Lower leg skin (tissue), 4 donors: ENCODE data around the gene WNT7B. TPM values are rescaled to one million over a fixed set of nuclear protein-coding genes. Genes with fewer than 3 reads are reported as not detected.
A peak's percentile ranks its signal among the peaks of the same experiment; 100 is the strongest.

Source experiments
- DNase-seq, 2 donors: peaks; one replicate each; pipeline ENCODE4 v3.0.0-alpha.2; 2019; ENCODE audit warnings: low spot score in 2 of 2
- H3K4me3 ChIP-seq: fragments of 200-600 bp; sonication (generic); 2 replicates; pipeline ENCODE4 v1.5.1; 2017; ENCODE audit warnings: mild to moderate bottlenecking, low read depth; ENCODE audit not compliant: poor library complexity, severe bottlenecking
- POLR2A ChIP-seq, 2 donors: fragments of 450-650 bp; IDR thresholded peaks; one replicate each; pipeline ENCODE4 v1.6.1; 2016 to 2017; ENCODE audit warnings: antibody characterized with exemption in 2 of 2, mild to moderate bottlenecking in 1 of 2, moderate library complexity in 1 of 2
- WGBS, 2 donors: methylation state at CpG; one replicate each; pipeline ENCODE4 v1.1.5; 2018; 5-methylcytosine and 5-hydroxymethylcytosine counted together
- intact Hi-C: fragments of 100-400 bp; cut with DNase I; formaldehyde crosslinking; loops from one replicate; pipeline ENCODE4 v1.15.0; 2023; ENCODE audit warnings: low total_unique reads
- total RNA-seq, 4 donors: library from RNA; depleted of rRNA; stranded (reverse); fragments of >200 nt; gene quantifications; one replicate each; pipeline ENCODE4 v1.1.0, GENCODE V29; 2016
- TF ChIP-seq, protein P1 (sequence below), 3 donors: fragments of 450-650 bp; IDR thresholded peaks; one replicate each; pipeline ENCODE4 v1.5.1; 2016; ENCODE audit warnings: antibody characterized with exemption in 3 of 3, mild to moderate bottlenecking in 3 of 3, moderate library complexity in 2 of 3

The WNT7B gene
- total RNA-seq, 4 donors from 2014 or later = 26.4 to 39.9 (median 33.9) TPM

DNA sequence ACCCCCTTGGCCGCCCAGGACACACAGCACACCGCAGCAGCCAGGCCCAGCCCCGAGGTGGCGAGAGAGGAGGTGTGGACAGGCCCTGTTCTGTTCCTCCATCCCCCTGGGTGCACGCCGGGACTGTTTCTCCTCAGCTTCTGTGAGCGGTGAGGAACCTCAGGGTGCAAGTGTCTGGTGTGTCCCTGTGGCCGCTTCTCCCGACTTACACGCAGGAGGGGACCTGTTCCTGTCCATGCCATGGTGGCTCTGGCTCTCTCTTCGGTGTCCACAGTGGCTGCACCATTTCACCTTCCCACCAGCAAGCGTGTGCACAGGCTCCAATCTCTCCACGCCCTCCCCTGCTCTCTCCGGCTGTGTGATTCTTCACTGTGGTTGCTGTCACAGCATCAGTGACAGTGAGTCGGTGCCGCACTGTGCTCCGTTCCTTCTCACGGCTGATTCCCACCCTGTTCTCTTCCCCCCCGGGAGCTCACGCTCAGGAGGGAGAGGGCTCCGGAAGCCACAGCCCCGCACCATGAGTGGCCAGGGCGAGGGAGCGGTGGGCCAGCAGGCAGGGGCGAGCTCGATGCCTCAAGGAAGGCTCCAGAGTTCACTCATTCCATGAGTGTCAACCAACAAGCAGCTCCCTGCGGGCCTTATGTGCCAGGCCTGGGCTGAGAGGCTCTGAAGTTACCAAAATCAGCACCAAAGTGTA lies 18.6 kb upstream of the WNT7B start:
- DNase-seq = no peak
- TF ChIP-seq POLR2A (IDR thresholded peaks at IDR 0.05) = no peak
- TF ChIP-seq, protein P1, sequence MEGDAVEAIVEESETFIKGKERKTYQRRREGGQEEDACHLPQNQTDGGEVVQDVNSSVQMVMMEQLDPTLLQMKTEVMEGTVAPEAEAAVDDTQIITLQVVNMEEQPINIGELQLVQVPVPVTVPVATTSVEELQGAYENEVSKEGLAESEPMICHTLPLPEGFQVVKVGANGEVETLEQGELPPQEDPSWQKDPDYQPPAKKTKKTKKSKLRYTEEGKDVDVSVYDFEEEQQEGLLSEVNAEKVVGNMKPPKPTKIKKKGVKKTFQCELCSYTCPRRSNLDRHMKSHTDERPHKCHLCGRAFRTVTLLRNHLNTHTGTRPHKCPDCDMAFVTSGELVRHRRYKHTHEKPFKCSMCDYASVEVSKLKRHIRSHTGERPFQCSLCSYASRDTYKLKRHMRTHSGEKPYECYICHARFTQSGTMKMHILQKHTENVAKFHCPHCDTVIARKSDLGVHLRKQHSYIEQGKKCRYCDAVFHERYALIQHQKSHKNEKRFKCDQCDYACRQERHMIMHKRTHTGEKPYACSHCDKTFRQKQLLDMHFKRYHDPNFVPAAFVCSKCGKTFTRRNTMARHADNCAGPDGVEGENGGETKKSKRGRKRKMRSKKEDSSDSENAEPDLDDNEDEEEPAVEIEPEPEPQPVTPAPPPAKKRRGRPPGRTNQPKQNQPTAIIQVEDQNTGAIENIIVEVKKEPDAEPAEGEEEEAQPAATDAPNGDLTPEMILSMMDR (IDR thresholded peaks at IDR 0.05) = no peak
- intact Hi-C loops = loop anchor here (5.0 kb wide), 2 partner anchors 122 to 317 kb away; no protein-coding TSS in a partner anchor
- H3K4me3 ChIP-seq = no peak overlapping the region
- 81% methylated on average over 20 to 27 of the region's 27 CpGs for whole genome bisulfite sequencing, 2 donors

DNA sequence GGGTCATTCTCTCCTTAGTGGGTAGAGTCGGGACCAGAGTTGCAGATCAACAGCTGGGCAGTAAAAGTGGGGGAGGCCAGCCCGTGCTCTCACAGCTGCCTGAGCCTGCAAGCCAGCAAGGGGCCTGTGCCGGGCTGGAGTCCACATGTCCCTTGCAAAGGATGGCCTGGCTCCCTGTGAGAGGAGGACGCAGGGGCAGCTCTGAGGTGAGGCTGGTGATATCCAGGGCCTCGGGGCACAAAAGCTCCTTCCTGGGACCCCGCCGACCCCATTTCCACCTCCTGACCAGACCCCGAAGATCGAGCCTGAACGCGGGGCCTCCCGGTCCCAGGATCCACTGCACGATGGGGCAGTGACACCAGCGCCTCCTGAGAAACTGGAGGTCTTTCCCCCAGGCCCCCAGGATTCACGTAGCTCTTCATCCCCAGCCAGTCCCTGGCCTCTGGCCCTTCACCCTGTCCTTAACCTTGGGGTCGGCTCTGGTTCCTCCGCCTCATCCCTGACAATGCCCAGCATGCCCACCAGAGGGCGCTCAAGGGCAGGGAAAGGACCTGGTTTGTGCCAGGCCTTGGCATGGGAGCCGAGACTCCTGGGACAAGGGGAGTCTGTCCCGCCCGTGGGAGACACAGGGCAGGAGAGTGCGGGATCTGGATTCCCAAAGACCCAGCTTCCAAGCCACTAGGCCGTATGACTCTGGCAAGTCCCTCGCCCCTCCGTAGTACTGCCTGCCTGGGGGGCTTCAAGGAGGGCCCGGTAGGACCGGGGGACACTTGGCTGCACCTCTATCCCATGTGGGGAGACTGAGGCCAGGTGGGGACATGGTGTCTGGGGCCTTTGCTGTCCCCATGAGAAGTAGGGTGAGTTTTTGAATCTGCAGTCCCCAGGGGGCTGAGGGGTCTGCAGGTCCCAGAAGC lies 17.8 kb upstream of the WNT7B start:
- intact Hi-C loops = loop anchor here (5.0 kb wide), 2 partner anchors 123 to 318 kb away; no protein-coding TSS in a partner anchor
- peak; percentile 80 to 96 for DNase-seq
- 32 to 37% methylated on average over 22 to 24 of the region's 27 CpGs for WGBS, 2 donors
- no peak for TF ChIP-seq POLR2A (IDR thresholded peaks at IDR 0.05)
- TF ChIP-seq, protein P1 (IDR thresholded peaks at IDR 0.05) = peak in 1 of 3 donors; percentile 98
- H3K4me3 ChIP-seq = no peak overlapping the region

DNA sequence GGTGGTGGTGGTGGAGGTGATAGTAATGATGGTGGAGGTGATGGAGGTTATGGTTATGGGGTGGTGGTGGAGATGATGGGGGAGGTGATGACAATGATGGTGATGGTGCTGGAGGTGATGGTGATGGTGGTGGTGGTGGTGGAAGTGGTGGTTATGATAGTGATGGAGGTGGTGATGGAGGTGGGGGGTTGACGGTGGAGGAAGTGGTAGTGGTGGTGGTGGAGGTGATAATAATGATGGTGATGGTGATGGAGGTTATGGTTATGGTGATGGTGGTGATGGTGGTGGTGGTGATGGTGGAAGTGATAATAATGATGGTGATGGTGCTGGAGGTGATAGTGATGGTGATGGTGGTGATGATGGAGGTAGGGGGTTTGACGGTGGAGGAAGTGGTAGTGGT lies 16.9 kb upstream of the WNT7B start:
- TF ChIP-seq, protein P1 (IDR thresholded peaks at IDR 0.05) = no peak
- TF ChIP-seq POLR2A (IDR thresholded peaks at IDR 0.05) = no peak
- no peak for DNase-seq
- intact Hi-C loops = no loop called here
- H3K4me3 ChIP-seq = no peak overlapping the region
- WGBS, 2 donors = 81 to 89% methylated on average over 2 of the region's 2 CpGs

DNA sequence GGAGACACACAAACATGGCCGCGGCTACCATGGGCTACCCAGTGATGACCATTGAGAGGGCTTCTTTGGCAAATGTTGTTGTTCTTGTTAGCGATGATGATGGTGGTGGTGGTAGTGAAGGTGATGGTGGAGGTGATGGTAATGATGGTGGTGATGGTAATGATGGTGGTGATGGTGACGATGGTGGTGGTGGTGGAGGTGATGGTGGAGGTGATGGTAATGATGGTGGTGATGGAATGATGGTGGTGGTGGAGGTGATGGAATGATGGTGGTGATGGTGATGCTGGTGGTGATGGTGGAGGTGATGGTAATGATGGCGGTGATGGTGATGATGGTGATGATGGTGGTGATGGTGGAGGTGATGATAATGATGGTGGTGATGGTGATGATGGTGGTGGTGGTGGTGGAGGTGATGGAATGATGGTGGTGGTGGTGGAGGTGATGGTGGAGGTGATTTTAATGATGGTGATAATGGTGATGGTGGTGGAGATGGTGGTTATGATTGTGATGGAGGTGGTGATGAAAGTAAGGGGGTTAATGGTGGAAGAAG lies 16.3 kb upstream of the WNT7B start:
- intact Hi-C loops = no loop called here

DNA sequence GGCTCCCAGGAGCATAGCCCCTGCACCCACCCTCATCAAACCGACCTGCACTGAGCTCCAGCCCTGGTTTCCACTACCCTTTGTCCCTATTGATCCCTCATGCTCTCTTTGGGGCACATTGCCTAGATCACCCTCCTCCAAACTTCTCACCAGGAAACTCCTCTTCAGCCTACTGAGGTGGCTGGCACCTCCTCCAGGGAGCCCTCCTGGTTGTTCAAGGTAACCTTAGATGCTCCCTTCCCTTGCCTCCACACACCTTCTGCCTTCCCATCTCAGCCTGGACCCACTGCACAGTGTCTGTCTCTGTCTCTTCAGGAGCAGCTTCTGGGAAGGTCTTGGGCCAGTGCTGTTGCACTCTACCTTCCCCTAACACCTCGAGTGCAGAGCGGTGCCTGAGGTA lies 15.8 kb upstream of the WNT7B start:
- no peak for TF ChIP-seq POLR2A (IDR thresholded peaks at IDR 0.05)
- no peak overlapping the region for H3K4me3 ChIP-seq
- DNase-seq = no peak
- WGBS, 2 donors = 84 to 85% methylated on average over 3 of the region's 3 CpGs
- intact Hi-C loops = no loop called here

More for the DNA sequence above, 16.3 kb upstream of the WNT7B start:
- 95 to 97% methylated on average over 5 of the region's 5 CpGs for WGBS, 2 donors
- no peak for TF ChIP-seq POLR2A (IDR thresholded peaks at IDR 0.05)
- TF ChIP-seq, protein P1 (IDR thresholded peaks at IDR 0.05) = no peak
- H3K4me3 ChIP-seq = no peak overlapping the region
- no peak for DNase-seq

DNA sequence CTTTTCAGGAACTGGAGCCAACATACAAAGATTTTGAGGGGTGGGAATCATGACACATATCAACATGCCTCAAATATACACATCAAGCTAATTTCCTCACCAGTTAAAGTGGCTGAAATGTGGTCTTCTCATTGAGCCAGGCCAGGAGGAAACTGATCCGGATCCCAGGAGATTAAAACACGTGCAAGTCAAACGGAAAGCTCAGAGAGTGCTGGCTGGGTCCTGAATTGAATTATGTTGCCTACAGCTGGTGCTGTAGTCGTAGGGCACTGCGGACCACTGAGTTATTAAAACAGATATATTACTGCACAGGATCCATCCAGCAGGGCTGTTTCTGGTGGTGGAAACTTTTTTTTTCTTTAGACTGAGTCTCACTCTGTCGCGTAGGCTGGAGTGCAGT lies 14.1 kb upstream of the WNT7B start:
- DNase-seq = no peak
- H3K4me3 ChIP-seq = no peak overlapping the region
- TF ChIP-seq, protein P1 (IDR thresholded peaks at IDR 0.05) = no peak
- no peak for TF ChIP-seq POLR2A (IDR thresholded peaks at IDR 0.05)
- intact Hi-C loops = no loop called here
- 70 to 80% methylated on average over 7 of the region's 7 CpGs for WGBS, 2 donors
